HG02973 (cell line): Measurements from ENCODE around the gene SEL1L.
"Not testable (repeated sequence)": the region's sequence is repeated elsewhere in the genome, so short reads cannot be mapped to it uniquely, and the experiment has no call there.

Experiments used
- ATAC-seq: cut with Tn5 transposase; IDR thresholded peaks from one replicate; pipeline ENCODE4 v1.9.1; 2021; ENCODE audit warnings: moderate library complexity; ENCODE audit not compliant: unreplicated experiment

The SEL1L gene

DNA sequence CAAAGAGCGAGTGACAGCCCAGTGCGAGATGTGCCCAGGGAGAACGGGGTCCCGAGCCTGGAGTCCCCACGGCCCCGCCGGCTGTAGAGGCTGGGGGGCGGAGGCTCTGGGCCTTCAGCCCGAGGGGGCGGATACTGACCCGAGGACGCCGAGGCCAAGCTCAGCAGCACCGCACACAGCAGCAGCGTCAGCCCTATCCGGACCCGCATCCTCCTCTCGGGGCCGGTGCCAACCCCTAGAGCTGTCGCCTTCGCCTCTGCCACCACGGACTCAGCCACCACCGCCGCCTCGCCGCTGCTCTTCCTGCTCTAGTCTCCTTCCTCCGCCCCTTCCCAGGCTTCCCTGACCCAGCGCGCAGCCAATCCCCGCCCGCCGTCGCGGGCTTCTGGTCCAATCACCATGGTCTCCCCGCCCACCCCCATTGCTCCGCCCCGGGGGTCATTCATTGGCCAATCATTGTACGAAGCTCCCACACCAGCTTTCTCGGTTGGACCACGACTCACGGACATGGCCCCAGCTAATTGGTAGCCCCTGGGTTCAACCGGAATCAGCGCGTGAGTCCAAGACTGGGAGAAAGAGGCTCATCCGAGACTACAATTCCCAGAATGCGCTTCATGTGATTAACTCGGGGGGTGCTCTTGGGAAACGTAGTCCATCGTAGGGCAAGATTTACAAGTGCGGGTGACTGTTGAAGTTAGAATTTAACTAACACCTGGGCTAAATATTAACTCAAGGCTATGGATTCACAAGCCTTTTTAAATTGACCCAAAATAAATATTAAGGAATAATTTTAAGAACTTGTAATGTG is at the start of gene SEL1L:
TSS of gene SEL1L (minus strand) at position 318 of the 808 bp plus-strand sequence. CDS start at position 209, 109 bp downstream.
- peak; percentile 91 for ATAC-seq

DNA sequence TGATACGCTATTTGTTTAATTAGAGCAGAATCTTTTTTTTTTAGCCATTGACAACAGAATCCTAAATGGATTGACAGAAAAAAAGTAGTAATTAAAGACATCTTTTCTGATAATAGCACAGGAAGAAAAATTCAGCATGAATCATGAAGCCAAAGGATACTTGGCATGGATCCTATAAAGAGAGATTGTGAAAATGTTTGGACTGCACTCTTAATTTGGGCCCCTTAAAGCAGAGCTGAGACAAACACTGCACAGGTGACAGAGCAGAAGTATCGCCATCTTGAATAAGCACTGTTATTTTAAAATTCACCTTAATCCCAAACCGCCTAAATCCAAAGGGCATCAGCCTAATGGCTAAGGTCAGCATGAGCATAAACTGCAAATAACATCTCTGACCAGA is 48.8 kb upstream of the SEL1L start:
- no peak for ATAC-seq

DNA sequence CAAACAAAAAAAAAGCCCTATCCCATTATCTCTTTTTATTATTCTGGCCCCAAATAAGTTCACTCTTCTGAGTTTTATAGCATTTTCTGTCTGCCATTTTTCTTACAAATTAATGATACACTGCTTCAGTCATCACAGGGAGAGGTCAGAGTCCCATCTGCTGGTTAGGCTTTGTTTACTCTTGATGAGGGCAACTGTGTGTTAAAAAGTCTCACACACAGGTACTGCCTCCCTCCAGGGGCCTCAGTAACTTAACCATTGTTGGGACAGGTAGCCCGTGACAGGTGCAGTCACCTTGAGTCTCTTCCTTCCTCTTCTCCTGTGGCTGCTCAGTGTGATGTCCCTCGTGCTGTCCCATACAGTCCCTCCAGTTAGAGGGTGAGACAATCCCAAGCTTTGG is 45.5 kb upstream of the SEL1L start:
- ATAC-seq, result no peak

DNA sequence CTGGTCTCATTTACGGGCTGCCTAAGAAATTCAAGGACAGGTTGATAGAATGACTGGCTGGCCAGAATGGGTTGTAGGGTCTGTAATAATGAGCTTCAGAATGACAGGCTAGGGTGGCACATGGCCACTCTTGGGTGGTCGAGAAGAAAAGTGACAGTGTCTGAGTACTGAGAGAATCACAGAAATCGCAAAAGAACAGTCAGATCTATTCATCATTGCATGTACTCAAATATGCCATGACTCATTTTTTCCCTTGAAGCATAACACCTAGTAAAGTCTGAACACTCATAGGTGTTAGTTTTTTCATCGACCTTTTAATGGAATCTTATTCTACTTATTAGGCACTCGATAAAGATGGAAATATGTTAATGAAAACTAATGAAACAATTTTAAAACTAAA is 37.8 kb upstream of the SEL1L start:
- ATAC-seq, result no peak

DNA sequence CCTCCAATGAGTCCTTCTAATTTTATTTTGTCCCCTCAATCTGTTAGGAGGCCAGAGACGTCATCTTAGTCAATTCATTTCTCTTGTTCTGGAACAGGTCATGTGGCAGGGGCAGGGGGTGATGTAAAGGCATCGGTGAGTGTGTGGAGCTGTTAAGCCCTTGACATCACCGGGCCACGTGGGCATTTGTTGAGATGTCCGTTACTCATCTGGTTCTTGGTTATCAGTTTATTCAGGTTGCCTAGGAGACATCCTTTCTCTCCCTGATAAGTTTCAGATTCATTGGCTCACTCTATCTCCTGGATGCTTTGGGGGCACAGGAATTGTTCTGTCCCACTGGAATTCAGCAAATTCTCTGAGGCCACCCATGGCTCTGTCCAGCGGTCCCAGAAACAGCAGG is 33.6 kb upstream of the SEL1L start:
- no peak for ATAC-seq

DNA sequence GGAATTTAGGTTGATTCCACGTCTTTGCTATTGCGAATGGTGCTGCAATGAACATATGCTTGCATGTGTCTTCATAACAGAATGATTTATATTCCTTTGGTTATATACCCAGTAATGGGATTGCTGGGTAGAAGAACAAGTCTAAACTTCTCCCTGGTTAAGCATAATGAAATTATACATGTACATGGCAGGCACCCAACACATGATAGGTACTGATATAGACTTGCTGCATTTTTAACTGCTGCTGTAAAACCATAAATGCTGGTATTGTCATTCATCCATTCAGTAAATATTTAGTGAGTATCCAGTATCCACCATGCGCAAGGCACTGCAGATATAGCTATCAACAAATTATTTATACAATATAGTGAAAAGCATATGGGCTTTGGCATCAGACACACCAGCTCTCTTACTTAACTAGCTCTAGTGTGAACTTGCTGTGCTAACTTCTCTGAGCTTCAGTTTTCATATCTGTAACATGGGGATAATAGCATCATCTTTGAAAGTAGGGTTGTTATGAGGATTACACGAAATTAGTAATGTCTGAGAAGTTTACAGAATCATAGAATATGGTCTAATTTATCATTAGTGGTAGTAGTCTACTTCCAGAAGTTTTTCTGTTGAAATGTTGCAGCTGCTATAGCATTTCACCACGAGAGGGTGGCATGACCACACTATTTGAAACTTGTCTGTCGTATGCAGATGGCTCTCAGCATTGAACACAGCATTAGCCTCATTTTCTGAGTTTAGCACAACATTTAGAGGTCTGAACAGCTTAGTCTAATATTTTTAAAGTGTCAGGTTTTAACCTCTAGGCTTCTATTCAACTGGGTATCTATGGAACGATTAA is 32.0 kb upstream of the SEL1L start:
- ATAC-seq, result peak; percentile 73

DNA sequence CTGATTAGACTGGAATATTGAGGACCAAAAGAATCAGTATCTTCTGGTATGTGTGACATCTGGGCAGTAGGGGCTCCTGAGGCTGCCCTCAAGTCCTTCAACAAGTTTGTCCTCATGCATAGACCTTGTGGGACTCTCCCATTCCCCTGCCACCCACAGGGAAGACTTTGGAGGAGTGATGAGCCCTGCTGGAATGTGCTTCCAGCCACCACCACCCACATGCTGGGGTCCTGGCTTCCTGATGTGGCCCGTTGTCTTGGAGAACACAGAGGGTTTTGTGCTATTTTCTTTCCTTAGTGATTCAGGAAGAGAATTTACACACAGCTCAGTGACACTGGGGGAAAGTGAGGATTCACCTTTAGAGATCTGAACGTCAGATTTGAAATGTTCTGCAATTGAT is 29.2 kb upstream of the SEL1L start:
- no peak for ATAC-seq

DNA sequence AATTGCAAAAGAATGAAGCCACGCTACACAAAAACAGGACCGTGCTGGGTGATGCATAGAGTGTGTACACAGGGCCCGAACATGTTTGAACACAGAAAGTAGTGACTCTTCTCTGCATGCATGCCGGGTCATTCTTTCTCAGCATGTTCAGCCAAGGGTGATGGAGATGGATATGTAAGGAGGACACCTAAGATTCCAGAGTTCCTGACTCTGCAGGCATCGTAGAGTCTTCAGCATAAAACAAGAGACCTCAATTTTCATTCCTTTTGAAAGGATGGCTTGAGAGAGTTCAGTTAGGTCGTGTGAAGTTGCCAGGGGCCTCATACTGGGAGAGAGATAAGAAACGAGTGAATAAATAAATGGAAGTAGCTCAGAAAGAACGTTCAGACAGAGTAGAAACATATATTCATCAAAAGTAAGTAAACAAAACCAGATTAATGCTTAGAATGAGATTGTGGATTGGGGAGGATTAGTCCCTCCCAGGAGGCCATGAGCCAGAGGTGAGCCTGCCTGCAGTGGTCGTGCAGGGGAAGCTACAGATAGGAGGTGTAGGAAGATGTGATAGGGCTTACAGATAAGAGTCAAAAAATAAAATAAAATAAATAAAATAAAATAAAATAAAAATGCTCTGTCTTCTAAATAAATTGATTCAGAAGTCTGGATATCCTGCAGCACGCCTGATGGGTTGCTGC is 27.6 kb upstream of the SEL1L start:
- no peak for ATAC-seq

DNA sequence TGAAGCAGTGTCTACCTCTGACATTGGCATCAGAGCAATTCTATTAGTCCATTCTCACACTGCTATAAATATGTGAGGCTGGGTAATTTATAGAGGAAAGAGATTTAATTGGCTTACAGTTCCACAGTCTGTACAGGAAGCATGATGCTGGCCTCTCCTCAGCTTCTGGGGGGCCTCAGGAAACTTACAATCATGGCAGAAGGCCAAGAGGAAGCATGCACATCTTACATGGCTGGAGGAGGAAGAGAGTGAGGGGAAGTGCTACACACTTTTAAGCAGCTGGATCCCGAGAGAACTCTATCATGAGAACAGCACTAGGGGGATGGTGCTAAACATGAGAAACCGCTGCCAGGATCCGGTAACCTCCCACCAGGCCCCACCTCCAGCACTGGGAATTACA is 25.7 kb upstream of the SEL1L start:
- no peak for ATAC-seq

DNA sequence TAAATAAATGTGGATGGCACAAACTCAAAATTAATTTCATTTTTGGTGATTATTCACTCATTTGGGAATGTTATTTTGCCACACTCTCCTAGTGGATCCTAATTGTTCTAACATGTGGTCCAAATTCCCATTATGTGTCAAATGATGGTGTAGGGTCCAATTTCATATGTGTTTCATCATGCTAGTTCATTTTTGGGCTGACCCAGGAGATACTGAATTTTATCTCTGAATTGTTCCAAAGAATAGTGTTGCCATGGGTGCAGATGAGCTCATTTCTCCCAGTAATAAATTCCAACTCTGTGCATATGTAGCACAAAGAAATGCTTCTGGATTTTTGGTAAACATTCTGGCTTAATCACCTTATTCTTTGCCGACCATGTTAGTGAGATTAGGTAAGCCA is 23.5 kb upstream of the SEL1L start:
- ATAC-seq, result no peak

DNA sequence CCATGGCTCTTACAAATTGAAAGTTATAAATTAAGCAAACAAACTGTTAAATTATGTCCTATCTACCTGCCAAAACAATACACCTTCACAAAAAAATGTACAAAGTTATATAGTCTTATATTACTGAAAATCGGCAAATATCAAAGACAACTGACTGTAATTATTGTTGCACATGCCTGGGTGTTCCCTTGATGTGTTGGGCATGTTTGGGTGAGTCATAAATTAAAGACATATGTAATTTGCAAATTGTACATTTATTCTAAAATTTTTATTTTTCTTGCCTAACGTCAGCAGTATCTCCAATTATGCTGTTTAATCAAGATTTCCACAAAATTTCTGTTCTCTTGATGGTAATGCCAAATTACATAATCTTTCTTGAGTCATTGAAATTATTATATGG is 22.0 kb upstream of the SEL1L start:
- ATAC-seq, result no peak

DNA sequence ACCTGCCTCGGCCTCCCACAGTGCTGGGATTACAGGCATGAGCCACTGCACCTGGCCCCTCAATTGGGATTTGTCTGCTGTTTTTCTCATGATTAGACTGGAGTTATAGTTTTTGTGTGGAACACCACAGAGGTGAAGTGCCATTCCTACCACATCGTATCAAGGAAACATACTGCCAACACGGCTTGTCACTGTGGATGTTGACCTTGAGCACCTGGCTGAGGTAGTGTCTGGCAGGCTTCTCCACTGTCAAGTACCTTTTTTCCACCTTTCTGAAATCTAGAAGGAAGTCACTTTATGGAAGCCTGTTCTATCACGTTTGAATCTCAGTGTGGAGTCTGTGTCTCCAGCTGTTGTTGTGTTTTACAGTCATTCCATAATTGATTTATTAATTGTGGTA is 21.4 kb upstream of the SEL1L start:
- no peak for ATAC-seq

DNA sequence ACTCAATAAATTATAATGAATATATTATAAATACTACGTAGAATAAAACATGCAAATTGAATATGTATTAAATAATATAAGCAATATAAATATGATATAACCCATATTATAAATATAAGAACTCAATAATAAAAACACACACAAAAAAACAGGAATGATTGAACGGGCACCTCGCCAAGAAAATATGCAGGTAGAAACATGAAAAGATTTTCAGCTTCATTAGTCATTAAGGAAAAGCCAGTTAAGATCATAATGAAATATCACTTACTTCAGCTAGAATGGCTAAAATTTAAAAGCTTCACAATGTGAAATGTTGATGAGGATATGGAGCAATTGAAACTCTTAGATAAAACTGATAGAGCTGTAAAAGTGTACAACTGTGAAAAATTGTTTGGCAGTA is 17.8 kb upstream of the SEL1L start:
- ATAC-seq, result no peak

DNA sequence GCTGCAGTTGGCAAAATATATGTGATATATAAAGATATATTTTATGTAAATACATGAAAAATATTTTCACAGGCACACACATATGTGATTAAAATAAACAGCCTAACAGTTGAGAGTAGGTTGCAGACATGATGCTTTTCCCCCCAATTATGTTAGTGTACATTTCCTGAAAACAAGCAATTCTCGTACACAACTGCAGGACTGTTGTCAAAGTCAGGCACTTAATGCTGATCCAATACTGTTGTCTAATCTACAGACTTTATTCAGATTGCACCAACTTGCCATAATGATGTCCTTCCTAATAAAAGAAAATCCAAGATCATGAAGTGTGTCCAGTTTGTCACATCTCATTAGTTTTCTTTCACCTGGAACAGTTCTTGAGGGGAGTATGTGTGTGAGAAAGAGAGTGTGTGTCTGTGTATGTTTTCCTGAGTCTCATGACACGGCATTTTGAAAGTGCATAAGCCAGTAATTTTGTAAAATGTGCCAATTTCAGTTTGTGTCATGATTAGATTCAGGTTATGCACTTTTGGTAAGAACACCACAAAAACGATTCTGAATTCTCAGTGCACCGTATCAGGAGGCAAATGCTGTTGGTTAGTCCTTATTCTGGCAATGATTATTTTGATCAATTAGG is 16.5 kb upstream of the SEL1L start:
- peak; percentile 87 for ATAC-seq

DNA sequence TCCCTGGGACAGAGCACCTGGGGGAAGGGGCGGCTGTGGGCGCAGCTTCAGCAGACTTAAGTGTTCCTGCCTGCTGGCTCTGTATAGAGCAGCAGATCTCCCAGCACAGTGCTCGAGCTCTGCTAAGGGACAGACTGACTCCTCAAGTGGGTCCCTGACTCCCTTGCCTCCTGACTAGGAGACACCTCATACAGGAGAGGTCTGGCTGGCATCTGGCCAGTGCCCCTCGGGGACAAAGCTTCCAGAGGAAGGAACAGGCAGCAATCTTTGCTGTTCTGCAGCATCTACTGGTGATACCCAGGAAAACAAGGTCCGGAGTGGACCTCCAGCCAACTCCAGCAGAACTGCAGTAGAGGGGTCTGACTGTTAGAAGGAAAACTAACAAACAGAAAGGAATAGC is 7.6 kb upstream of the SEL1L start:
- ATAC-seq, result not testable (repeated sequence)

DNA sequence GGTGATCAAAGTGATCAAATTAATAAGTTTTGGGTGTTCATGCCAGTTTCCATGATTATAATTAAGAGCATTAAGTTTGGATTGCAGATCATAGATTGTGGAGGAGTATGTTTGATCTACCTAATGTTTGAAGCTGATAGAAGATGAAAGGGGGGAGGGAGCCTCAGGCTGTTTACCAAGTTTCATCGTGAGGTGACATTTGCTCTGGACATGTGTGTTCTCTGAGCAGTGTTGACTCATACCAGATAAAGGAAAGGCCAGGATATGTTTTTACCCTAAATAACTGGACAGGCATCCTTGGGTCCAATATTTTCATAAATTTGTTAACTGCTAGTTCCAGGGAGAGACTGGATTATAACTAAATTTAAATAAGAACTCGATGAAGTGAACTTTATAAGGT is 3.5 kb upstream of the SEL1L start:
- ATAC-seq, result no peak

DNA sequence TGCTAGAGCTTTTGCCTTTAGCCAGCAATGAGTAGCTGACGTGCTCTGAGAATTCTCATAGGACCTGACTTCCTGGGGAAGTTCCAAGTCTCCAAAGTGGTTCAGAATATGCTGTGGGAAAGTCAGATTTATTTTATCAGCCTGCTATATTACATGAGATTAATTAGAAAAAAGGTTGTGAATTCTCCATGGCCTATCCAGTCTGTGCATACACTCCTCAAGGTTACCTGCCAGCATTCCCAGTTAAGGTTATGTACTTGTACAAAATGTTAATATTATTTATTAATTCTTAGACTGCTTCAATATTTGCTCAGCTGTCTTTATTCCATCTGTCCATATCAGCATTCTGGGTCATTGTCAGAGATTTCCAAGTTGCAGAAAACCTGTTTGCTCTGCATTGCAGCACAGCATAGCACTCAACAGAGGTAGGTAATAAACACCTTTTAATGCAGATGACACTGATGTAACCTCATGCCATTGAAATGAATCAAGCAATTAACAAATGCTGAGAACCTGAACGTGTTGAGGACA is 2.7 kb upstream of the SEL1L start:
- no peak for ATAC-seq

DNA sequence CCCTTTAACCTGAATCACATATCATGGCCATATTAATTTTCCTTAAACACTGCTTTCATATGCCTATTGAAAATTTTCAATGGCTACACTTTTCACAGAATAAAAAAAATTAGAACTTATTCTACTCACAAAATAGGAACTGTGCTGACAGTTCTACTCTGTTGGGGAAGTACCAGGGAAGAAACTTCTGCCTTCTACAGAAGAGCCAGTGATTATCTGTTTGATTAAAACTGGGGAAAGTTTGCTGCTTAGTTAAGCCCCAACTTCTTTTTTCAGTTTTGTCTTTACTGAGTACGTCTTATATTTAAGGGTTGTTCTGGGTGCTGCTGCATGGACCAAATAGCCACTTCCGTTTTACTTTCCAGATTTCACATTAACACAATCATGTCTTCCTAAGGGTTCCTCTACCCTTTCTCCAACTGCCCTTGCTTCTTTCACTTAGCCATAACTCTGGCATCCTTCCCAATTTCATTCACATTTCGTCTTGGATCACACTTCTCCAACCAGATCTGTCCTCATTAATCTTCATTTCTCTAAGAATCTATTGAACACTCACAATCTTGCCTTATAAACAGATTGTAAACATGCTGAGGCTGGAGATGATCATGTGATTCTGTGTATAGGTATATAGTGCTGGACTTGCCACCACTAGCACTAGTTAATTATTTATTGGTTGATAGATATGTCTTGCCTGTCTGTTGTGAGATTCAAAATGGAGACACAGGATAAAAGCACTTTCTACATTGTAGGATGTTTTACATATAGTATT is 1.9 kb upstream of the SEL1L start:
- no peak for ATAC-seq

DNA sequence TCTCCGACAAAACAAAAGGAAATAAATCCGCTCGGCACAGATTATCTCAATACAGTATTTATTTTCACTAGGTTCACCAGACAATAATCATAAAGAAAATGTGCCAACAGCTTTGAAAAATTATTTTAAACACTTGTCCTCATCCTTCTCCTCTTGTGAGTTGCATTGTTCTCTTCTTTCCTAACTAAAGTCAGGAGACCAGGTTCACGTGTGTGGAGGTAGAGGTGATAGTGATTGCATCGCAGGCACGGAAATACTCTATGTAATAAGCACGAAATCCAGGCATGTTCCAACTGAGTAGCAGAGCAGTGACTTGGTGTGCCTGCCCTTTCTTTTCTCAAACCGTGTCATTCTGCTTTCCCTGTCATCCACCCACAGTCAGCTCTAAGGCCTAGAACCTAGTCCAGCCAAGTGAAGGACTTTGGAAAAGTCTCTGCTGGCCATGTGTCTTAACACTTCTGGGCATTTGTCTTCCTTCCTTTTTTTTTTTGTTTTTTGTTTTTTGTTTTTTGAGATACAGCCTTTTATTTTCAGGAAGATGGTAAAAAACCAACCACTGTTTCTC is 939 bp upstream of the SEL1L start:
- ATAC-seq, result no peak

DNA sequence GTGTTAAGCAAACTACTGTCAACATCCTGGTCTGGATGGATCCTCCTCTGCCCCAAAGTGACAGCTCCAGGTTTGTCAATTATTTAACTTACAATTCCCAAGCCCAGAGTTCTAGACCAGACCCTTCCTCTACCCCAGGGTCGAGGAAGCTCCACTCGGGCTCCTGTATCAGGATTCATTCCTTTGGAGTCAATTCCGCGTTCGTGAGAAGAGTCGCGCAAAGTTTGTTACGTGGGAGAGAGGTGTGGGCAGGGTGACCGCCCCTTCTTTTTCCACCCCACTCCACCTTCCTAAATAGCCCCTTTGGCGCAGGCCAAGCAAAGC is 479 bp downstream of the SEL1L start:
- no peak for ATAC-seq
